ENCODE data around the gene MAPK9. TPM values are rescaled to one million over a fixed set of nuclear protein-coding genes. Genes with fewer than 3 reads are reported as not detected.

MAPK9 gene
- total RNA-seq, 1 donor from 2014 or later = 34.4 TPM

DNA sequence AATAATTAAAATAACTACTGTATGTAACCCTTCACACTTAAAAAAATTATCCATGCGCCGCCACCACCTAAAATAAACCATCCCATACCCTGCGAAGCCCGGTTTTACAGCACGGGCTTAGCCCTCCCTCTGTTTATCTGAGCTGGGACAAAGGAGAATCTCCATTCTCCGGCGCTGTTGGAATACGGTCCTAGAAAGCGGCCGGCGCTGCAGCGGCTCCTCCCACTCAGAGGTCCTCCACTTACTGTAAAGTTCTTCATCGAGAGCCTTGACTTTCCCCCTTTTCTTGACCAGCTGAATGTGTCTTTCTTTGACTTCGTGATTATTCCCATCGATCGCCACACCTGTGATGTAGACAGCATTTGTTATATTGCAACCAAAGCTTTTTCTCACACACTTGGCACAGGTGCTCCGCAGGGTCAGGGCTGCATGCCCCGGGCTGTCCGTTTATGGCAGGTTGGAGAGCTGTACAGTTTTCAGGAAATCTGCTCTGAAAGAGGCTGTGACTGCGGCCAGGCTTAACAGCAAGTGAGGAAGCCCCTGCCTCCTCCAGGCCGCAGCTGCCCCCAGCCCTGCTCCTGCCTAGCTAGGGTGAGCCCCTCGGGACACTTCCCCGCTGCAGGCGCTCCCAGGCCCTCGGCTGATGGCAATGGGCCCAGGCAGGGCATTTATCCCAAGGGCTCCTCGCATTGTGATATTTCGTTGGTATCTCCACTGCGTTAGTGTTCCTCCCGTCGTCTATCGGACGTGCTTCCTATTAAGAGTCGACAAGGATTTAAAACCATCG is 44.5 kb upstream of the MAPK9 start:
- no peaks in the 10 kb centered on the region for H3K9me3 Mint-ChIP-seq
- no peak overlapping the region for H3K27ac Mint-ChIP-seq
- DNase-seq (ENCODE audit: extremely low spot score, unreplicated experiment) = no peak
- H3K4me3 Mint-ChIP-seq = no peak overlapping the region
- TF ChIP-seq, protein P1, sequence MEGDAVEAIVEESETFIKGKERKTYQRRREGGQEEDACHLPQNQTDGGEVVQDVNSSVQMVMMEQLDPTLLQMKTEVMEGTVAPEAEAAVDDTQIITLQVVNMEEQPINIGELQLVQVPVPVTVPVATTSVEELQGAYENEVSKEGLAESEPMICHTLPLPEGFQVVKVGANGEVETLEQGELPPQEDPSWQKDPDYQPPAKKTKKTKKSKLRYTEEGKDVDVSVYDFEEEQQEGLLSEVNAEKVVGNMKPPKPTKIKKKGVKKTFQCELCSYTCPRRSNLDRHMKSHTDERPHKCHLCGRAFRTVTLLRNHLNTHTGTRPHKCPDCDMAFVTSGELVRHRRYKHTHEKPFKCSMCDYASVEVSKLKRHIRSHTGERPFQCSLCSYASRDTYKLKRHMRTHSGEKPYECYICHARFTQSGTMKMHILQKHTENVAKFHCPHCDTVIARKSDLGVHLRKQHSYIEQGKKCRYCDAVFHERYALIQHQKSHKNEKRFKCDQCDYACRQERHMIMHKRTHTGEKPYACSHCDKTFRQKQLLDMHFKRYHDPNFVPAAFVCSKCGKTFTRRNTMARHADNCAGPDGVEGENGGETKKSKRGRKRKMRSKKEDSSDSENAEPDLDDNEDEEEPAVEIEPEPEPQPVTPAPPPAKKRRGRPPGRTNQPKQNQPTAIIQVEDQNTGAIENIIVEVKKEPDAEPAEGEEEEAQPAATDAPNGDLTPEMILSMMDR (conservative IDR thresholded peaks at IDR 0.05) = no peak
- H3K36me3 Mint-ChIP-seq = peaks cover 5% of the 10 kb centered on the region
- peaks cover 6% of the 10 kb centered on the region for H3K4me1 Mint-ChIP-seq (ENCODE audit: unreplicated experiment)
- peaks cover 5% of the 10 kb centered on the region for H3K27me3 Mint-ChIP-seq

- no peak overlapping the region for H3K27ac Mint-ChIP-seq
- no peak overlapping the region for H3K4me3 Mint-ChIP-seq
- no peak for DNase-seq (ENCODE audit: extremely low spot score, unreplicated experiment)
- H3K4me1 Mint-ChIP-seq (ENCODE audit: unreplicated experiment) = peaks cover 10% of the 10 kb centered on the region
- peaks cover 6% of the 10 kb centered on the region for H3K27me3 Mint-ChIP-seq
- H3K9me3 Mint-ChIP-seq = no peaks in the 10 kb centered on the region
- peaks cover 5% of the 10 kb centered on the region for H3K36me3 Mint-ChIP-seq
- TF ChIP-seq, protein P1 (conservative IDR thresholded peaks at IDR 0.05) = no peak
These were observed 43.8 kb upstream of the MAPK9 start for GRCh38 chr5:180335614-180336233.

DNA sequence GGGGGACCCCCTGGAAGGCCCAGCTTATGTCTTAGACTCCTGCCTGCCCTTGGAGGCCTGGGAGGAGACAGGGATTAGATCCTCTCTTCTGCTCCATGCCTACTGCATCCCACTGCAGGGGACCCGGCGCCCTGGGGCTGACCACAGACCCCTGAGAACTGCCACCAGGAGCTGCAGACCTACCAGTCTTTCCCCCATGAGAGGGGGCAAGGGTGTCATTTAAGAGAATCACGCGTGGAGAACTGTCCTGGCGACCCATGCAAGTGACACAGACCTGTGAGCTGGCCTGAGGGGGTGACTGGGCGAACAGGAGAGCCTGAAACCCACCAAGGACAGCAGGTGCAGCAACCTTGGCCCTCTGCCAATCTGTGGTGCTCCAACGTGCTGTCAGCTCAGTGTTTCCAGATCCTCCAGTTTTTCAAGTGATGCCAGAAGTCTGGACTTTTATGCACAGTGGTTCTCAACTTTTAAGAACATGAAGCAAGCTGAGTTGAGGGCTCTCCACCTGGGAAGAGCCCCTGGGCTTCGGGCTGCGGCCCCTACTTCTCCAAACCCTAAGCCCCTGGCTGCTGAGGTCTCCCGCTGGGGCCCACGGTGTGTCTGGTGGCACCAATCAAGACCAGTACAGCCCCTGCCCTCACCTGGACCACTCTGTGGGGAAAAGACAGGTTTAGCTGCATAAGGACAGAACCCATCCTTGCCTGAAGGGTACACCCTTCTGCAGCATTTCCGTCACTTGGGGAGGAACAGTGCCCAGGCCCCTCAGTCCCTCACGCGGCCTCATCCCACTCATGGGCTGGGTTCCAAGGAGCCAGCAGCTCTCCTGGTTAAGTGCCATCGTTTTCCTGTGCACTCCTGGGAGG is 43.1 kb upstream of the MAPK9 start:
- H3K4me3 Mint-ChIP-seq = no peak overlapping the region
- peaks cover 5% of the 10 kb centered on the region for H3K36me3 Mint-ChIP-seq
- peaks cover 9% of the 10 kb centered on the region for H3K27me3 Mint-ChIP-seq
- DNase-seq (ENCODE audit: extremely low spot score, unreplicated experiment) = no peak
- TF ChIP-seq, protein P1 (conservative IDR thresholded peaks at IDR 0.05) = no peak
- no peaks in the 10 kb centered on the region for H3K9me3 Mint-ChIP-seq
- H3K4me1 Mint-ChIP-seq (ENCODE audit: unreplicated experiment) = peaks cover 10% of the 10 kb centered on the region
- no peak overlapping the region for H3K27ac Mint-ChIP-seq

DNA sequence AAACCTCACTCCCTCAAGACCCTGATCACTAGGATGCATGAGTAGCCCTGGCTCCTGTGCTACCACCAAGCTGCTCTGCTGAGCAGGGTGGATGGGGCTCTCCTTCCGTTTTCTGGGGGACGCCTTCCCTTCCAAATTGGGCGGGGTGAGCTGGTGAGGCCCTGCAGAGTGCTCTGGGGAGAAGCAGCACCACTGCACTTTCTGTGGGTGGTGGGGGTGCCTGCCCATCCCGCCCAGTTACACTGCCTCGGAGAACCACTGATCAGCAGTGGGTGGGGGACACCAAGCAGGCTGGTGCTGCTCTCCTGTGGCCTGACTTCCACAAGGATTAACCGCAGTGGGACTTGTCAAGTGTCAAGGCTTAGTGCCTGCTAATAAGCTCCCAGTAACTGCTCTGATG is 42.3 kb upstream of the MAPK9 start:
- H3K36me3 Mint-ChIP-seq = peaks cover 5% of the 10 kb centered on the region
- peaks cover 7% of the 10 kb centered on the region for H3K4me1 Mint-ChIP-seq (ENCODE audit: unreplicated experiment)
- no peak overlapping the region for H3K4me3 Mint-ChIP-seq
- no peak overlapping the region for H3K27ac Mint-ChIP-seq
- TF ChIP-seq, protein P1 (conservative IDR thresholded peaks at IDR 0.05) = no peak
- no peak for DNase-seq (ENCODE audit: extremely low spot score, unreplicated experiment)
- H3K9me3 Mint-ChIP-seq = no peaks in the 10 kb centered on the region
- peaks cover 9% of the 10 kb centered on the region for H3K27me3 Mint-ChIP-seq

DNA sequence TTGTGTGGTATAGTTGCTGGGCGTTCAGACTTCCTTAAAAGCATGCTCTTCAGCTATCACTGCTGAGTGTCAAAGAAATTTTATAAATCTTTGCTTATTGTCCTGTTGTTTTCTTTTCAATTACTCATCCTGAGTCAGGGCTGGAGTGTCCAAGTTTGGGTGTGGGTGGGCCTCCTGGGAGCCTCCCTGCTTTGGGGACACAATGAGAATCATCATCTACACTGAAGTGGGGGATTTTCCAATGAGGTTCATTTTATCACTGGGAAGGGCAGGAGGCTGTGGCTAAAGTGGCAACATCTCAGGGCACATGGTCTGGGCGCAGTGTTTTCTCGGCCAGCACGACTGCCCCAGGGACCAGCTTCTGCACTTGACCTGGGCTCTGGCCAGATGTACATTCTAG is 41.8 kb upstream of the MAPK9 start:
- Mint-ChIP-seq H3K4me3 (no peak overlapping the region), H3K4me1 (ENCODE audit: unreplicated experiment) (peaks cover 7% of the 10 kb centered on the region), H3K9me3 (no peaks in the 10 kb centered on the region), H3K27me3 (peaks cover 9% of the 10 kb centered on the region), H3K27ac (no peak overlapping the region), H3K36me3 (peaks cover 5% of the 10 kb centered on the region)
- no peak for DNase-seq (ENCODE audit: extremely low spot score, unreplicated experiment)
- TF ChIP-seq, protein P1 (conservative IDR thresholded peaks at IDR 0.05) = no peak

All from type B pancreatic cell (in vitro differentiated cells).